Occipital lobe (tissue), 2 donors: ENCODE results near the gene PLCL2. TPM values are rescaled to one million over a fixed set of nuclear protein-coding genes. Genes with fewer than 3 reads are reported as not detected.

Experiments
- DNase-seq: peaks from one replicate; lab custom pipeline; 2025; lab: John Stamatoyannopoulos, UW
- total RNA-seq: library from RNA; depleted of rRNA; stranded (reverse); fragments of >200 nt; gene quantifications from one replicate; pipeline ENCODE4 v1.2.3, GENCODE V29; 2014

Gene PLCL2
- total RNA-seq, 1 donor from 2014 or later = 128 TPM

GRCh38 chr3:16913264-16913580 is 28.5 kb downstream of the PLCL2 start:
- no peak for DNase-seq

- DNase-seq = no peak
These were observed 32.1 kb downstream of the PLCL2 start for GRCh38 chr3:16916840-16917239.

GRCh38 chr3:16917256-16917935 is 32.6 kb downstream of the PLCL2 start:
- no peak for DNase-seq

GRCh38 chr3:16917980-16918682 is 33.4 kb downstream of the PLCL2 start:
- no peak for DNase-seq

- no peak for DNase-seq
These were observed 33.9 kb downstream of the PLCL2 start for GRCh38 chr3:16918683-16919025.

GRCh38 chr3:16923112-16923511 is 38.4 kb downstream of the PLCL2 start:
- no peak for DNase-seq

GRCh38 chr3:16927485-16927884 is 42.7 kb downstream of the PLCL2 start:
- no peak for DNase-seq

GRCh38 chr3:16928386-16929132 is 43.8 kb downstream of the PLCL2 start:
- DNase-seq = no peak

GRCh38 chr3:16929311-16929710 is 44.6 kb downstream of the PLCL2 start:
- no peak for DNase-seq

GRCh38 chr3:16932877-16933276 is 48.1 kb downstream of the PLCL2 start:
- DNase-seq = no peak

GRCh38 chr3:16935781-16936180 is 51.0 kb downstream of the PLCL2 start:
- no peak for DNase-seq

GRCh38 chr3:16936233-16936632 is 51.5 kb downstream of the PLCL2 start:
- DNase-seq = no peak

GRCh38 chr3:16936676-16937230 is 52.0 kb downstream of the PLCL2 start:
- DNase-seq = no peak

GRCh38 chr3:16937326-16937845 is 52.6 kb downstream of the PLCL2 start:
- no peak for DNase-seq

- no peak for DNase-seq
These were observed 56.3 kb downstream of the PLCL2 start for GRCh38 chr3:16940769-16941700.

GRCh38 chr3:16942955-16943354 is 58.2 kb downstream of the PLCL2 start:
- no peak for DNase-seq

- DNase-seq = no peak
These were observed 59.1 kb downstream of the PLCL2 start for GRCh38 chr3:16943857-16944256.

- no peak for DNase-seq
These were observed 59.6 kb downstream of the PLCL2 start for GRCh38 chr3:16944356-16944755.

GRCh38 chr3:16945330-16945729 is 60.6 kb downstream of the PLCL2 start:
- no peak for DNase-seq

GRCh38 chr3:16950282-16950681 is 65.5 kb downstream of the PLCL2 start:
- DNase-seq = no peak

GRCh38 chr3:16950845-16951244 is 66.1 kb downstream of the PLCL2 start:
- DNase-seq = no peak
